ENCODE measurements around the gene KIAA0232. TPM values are rescaled to one million over a fixed set of nuclear protein-coding genes. Genes with fewer than 3 reads are reported as not detected.

The KIAA0232 gene
- total and polyA plus RNA-seq, 10 of the 15 experiments (the other 5 are each of a cell fraction or from before 2014, with no cell fraction given): 2.8 to 15.1 (median 10.8) TPM

- intact Hi-C loops (cut with micrococcal nuclease; ENCODE audit: unreplicated experiment) (no loop called here), in situ Hi-C loops (cut with MboI) (no loop called here)
- Histone ChIP-seq H3K4me2 (ENCODE audit: control insufficient read depth, insufficient read depth) (no peak overlapping the region), H3K4me1 (ENCODE audit: control insufficient read depth, insufficient read depth, low read length) (peaks cover 10% of the 10 kb centered on the region; the same call in 1 of the 2 replicates), H4K20me1 (ENCODE audit: control insufficient read depth, insufficient read depth) (no peaks in the 10 kb centered on the region), H2AFZ (ENCODE audit: control insufficient read depth, low read depth, low read length) (no peak overlapping the region; the same call in 1 of the 2 replicates), H3K36me3 (ENCODE audit: control insufficient read depth in 2 of 2, insufficient read depth in 2 of 2, low read length in 1 of 2) (no peaks in the 10 kb centered on the region), H3K4me3 (no peak overlapping the region), H3K9ac (ENCODE audit: control insufficient read depth, insufficient read depth, low read length) (no peak overlapping the region), H3K27me3 (replicated peaks in 1 of 2; ENCODE audit: control insufficient read depth in 2 of 2, insufficient read depth in 2 of 2, low read length in 1 of 2) (peaks cover 0 to 3% of the 10 kb centered on the region in 2 experiments; a peak in 1 of 4 replicates), H3K9me3 (replicated peaks; ENCODE audit: control insufficient read depth, insufficient read depth, low read length) (no peaks in the 10 kb centered on the region), H3K79me2 (ENCODE audit: control insufficient read depth, insufficient read depth, low read length) (no peaks in the 10 kb centered on the region), H3K27ac (ENCODE audit: control insufficient read depth, insufficient read depth) (no peak overlapping the region)
- RAD21 ChIA-PET (ENCODE audit: unreplicated experiment): interaction anchor here (1.0 to 5.4 kb wide), 11 partner anchors 8 to 294 kb away, joined by 3 to 87 read pairs (median 6); no protein-coding TSS in a partner anchor
- FAIRE-seq: no peak
- no TSS peak for BruUV-seq (replicated peaks)
- DNase-seq (ENCODE audit: low read depth, low spot score): no peak
- 49% methylated on average over 12 of the region's 12 CpGs for WGBS (ENCODE audit: insufficient coverage, insufficient replicate concordance, low lambda C conversion rate, missing lambda C conversion rate)
- POLR2A ChIA-PET: interaction anchor here (0.8 to 1.0 kb wide), 4 partner anchors 83 to 132 kb away, joined by 3 to 5 read pairs (median 4); no protein-coding TSS in a partner anchor
- CTCF ChIA-PET: interaction anchor here (1.0 to 19.6 kb wide), 13 partner anchors 7 to 294 kb away, joined by 3 to 300 read pairs (median 5); no protein-coding TSS in a partner anchor
- SMC1A ChIA-PET (ENCODE audit: uncharacterized antibody, unreplicated experiment): interaction anchor here (0.9 to 6.5 kb wide), 13 partner anchors 7 to 292 kb away, joined by 3 to 110 read pairs (median 4); no protein-coding TSS in a partner anchor
- no peak for ATAC-seq
- no peak for TF ChIP-seq JUNB (IDR thresholded peaks at IDR 0.05)
- TF ChIP-seq KLF5 (IDR thresholded peaks at IDR 0.05; ENCODE audit: partially characterized antibody): no peak
- TF ChIP-seq BCL3 (IDR thresholded peaks at IDR 0.05; ENCODE audit: borderline replicate concordance, insufficient read depth, low read depth, low read length, poor library complexity, severe bottlenecking): no peak
These were observed 5.4 kb upstream of the KIAA0232 start for GRCh38 chr4:6776920-6777635.

All from GM12878 (cell line).